NCI-H774 (cell line): ENCODE data around the gene GPX6.
"Not testable (repeated sequence)": the region's sequence is repeated elsewhere in the genome, so short reads cannot be mapped to it uniquely, and the experiment has no call there.

Experiments used
- DNase-seq: peaks from one replicate; lab custom pipeline; 2025; lab: John Stamatoyannopoulos, UW

GPX6 gene

DNA sequence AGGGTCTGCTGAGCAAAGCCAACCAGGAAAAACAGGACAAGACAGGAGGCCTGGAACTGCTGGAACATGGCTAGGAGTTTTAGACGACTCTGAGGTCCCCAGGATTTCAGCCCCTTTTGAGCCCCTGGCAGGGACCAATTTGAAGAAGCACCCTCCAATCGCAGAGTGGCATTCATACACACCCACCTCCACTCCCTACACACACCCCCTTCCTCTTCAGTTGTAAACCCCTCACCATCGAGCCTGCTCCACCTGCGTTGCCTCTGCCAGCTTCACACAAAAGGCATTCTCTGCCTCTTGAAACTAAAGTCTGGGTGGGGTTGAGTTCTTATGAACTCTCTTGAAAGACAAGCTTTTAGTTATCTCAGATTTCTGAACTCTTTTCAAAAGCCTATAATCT, at the start of gene GPX6:
GPX6 (minus strand) TSS at position 118 of the 400 bp plus-strand sequence; CDS start at position 68, 50 bp downstream.
- no peak for DNase-seq

DNA sequence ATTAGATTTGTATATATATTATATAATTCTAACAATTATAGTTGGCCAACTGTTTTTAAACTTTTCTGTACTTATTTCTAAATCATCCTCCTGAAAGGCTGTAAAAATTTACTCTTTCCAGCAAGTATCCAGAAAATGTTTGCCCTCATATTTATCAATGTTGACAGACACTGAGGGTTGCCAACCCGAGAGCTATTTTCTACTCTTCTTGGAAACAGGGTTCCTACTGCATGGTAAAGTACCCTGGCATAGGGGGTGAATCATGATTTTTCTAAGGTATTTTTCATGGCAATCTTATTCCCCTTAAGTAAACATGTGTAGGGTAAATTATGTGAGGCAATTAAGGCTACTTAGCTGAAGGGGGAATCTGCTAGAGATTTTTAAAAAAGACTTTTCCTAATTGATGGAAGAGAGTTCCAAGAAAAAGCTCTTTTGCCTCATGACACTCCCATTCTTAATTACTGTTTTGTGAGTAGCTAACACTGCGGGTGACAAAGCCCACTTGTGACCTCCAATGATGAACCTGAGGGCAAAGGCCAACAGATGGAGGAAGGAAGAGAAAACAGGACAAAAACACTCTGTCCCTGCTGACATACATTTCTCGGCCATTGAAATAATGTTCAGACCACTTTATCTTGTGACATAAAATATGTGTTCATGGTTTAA, 48.0 kb upstream of the GPX6 start:
- DNase-seq, result no peak

DNA sequence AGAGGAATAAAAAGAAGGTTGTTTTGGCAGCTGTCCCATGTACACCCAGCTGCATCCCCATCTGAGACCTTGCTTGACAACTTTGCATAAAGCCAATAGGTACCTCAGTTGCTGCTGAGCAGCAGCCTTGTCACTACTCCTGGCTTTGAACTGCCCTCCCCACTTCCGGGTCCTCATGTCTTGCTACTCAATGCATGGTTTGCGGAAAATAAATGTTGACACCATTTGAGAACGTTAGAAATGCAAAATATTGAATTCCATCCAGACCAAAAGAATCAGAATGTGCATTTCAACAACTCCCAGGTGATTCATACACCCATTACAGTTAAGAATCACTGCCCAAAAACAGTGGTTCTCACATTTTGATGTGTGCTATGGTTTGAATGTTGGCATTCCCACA, 43.0 kb upstream of the GPX6 start:
- DNase-seq, result peak; percentile 79

DNA sequence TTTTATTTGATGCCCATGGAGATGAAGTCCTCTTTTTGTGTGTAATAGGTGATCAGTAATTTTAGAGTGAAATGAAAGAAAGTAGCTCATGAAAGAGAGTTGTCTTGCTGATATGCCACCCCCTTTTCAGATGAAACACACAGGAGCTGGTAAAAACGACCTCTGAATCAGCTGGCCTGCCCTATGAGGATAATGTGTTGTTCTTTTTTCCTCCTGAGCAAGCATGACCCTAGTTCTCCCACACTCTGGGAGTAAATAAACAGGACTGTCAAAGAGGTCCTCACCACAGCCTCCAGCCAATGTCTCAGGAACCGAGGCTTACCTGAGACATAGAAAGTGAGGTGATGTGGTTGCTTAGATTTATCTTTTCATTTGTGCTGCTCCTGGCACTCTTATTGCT, 39.5 kb upstream of the GPX6 start:
- no peak for DNase-seq

DNA sequence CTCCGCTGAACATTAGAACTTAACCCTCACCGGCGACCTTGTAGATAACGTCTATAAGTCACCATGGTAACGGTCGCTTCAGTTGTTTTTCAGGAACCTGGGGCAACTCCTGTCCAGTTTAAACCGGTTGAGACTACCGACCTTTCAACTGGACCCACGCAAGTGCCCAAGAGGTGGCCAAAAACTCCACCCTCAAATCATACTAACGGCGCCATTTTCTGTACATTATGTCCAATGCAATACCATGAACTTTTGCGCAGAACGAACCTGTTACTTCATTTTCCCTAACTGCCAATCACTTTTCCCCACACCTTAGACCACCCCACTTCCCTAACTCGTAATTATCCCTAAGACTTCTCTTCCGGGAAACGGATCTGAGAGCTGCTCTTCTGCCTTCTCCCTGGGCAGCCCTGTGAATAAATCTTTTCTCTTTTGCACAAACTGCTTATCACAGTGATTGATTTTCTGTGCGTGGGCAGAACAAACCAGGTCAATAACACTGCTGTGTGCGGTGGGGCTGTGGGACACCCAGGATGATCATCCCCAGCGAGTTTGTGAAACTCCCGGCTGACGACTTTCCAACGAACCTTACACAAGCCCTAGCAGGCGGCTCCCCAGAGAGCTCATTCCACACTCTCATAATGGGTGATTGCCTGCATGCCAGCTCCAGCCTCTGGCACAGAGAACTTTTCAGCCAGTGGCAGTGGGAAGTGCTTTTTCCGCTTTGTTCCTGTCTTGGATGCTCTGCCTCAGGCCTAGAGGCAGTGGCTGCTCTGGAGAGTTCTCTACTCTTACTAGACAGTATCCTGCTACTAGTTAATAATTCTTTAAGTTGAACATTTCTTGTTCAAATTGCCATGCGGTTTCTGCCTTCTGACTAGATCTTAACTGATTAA, 38.6 kb upstream of the GPX6 start:
- DNase-seq, result no peak

DNA sequence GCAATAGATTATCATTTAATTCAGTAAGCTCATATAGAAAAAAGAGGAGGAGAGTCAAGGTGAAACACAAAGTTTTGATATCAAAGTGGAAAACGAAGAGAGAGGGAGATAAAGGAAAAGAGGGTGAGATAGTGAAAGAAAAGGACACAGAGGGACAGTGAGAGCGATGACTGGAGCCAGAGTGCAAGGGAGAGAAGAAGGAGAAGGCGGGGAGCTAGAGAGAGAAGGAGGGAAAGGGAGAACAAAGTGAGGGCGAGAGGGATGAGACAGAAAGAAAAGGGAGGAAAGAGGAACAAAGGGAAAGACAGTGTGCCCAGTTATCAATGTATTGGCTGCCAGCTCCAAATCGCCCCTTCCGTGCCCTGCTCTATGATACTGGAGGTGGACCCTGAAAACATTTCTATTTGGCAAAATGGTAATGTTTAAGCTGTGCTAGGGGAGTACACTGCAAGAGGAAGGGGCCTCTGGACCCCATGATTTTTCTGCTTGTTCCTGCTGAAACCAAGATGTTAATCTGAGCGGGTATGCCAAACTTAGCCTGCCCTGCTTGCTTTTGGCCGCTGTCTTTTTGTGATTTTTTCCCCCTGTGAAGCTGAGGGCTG, 37.9 kb upstream of the GPX6 start:
- DNase-seq, result no peak

DNA sequence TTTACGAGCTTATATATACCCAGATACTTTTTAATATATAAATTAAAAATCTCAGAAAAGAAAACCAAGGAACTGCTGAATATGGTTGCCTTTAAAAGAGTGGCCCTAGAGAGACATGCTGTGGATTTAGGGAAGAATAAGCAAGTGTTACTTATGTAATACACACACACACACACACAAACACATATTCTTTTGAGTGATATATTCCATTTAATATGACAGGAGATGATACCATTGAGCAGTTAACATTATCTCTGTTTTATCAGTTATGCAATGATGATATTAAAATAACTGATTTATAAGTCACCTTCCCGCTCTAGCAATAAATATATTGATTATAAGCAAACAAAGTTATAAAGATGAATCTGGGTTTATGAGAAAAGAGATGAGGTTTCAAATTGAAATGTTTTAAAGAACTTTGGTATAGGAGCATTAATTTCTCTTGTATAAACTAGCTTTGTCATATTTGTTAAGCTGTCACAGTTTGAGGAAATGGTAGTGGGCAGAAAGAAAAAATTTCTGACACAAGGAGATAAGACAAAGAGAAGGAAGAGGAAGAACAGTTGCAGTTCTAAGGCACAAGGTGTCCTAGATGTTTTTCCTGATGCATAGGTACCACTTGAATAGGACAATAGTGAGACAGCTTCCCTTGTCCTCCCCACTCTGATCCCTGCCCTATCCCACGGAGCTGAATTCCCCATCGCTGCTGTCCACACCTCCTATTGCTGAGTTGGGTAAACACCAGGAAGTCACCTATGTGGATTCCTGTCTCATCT, 36.5 kb upstream of the GPX6 start:
- DNase-seq, result no peak

GRCh38 chr6:28547003-28547402, 31.4 kb upstream of the GPX6 start:
- not testable (repeated sequence) for DNase-seq

- DNase-seq, result no peak
Measured at GRCh38 chr6:28545955-28546354, 30.4 kb upstream of the GPX6 start.

GRCh38 chr6:28543651-28544610, 28.3 kb upstream of the GPX6 start:
- no peak for DNase-seq

- DNase-seq, result peak; percentile 73
Measured at GRCh38 chr6:28542440-28543296, 27.1 kb upstream of the GPX6 start.

GRCh38 chr6:28541996-28542395, 26.4 kb upstream of the GPX6 start:
- DNase-seq, result no peak

- peak; percentile 60 for DNase-seq
Measured at GRCh38 chr6:28537509-28538140, 22.0 kb upstream of the GPX6 start.

GRCh38 chr6:28537065-28537464, 21.5 kb upstream of the GPX6 start:
- DNase-seq, result no peak

DNA sequence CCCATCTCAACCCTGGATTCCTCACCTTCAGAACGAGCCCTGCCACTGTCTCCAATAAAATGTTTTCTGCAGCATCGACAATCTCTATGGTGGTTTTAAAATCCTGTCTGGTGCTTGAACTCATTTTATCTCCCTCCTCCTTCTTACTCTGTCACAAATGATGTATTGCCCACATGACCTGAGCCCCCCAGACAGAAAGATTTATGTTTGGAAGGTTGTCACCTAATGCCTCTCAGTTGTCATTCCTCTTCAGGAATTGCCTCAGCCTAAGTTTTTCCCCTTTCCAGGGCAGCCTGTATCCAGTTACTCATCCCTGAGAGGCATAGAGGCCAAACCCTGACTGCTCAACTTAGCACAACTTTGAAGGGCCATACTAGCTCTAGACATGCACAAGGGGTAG, 19.3 kb upstream of the GPX6 start:
- DNase-seq, result no peak

GRCh38 chr6:28534306-28534705, 18.7 kb upstream of the GPX6 start:
- no peak for DNase-seq

DNA sequence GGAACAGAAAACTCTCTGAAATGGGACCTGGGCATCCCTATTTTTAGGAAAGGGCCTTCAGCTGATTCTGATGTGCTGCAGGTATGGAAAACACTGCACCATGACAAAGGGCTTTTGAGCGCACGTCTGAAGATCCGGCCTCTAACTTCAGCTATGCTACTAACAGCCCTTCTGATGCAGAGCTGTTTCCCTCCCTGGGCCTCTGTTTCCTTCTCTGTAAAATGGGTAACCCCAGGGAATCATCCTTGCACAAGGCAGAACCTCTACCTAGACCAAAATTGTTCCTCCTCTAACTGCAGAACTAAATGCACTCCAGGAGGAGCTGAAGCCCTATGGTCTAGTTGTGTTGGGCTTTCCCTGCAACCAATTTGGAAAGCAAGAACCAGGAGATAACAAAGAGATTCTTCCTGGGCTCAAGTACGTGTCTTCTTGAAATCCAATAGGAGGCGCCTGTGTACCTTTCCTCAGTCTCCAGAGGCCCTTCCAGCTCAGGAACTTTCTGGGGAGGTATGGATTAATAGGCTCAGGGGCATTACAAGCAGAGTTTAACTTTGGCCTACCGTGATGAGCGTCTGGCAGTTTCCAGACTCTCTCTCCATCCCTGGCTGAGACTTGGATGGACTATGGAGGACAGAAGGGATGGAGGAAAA, 16.0 kb upstream of the GPX6 start:
- DNase-seq, result no peak

GRCh38 chr6:28530777-28531176, 15.2 kb upstream of the GPX6 start:
- DNase-seq, result no peak

- DNase-seq, result no peak
Measured at GRCh38 chr6:28525496-28526039, 10.0 kb upstream of the GPX6 start, which contains the start of gene GPX5. GPX5 (plus strand) TSS chr6:28525881; CDS start chr6:28526014, 133 bp downstream.
